H9 (cell line): ENCODE data around the gene LKAAEAR1. TPM values are rescaled to one million over a fixed set of nuclear protein-coding genes. Genes with fewer than 3 reads are reported as not detected.
A peak's percentile ranks its signal among the peaks of the same experiment; 100 is the strongest.

Source experiments
- DNase-seq: peaks from one replicate; pipeline ENCODE4 v3.0.0-alpha.2; 2017
- H2AFZ ChIP-seq: one replicate; pipeline ENCODE4 v1.6.1; 2013; ENCODE audit warnings: mild to moderate bottlenecking, low read length, control low read depth, moderate library complexity
- H2AK5ac ChIP-seq: 2 replicates; pipeline ENCODE4 v1.6.1; 2013; ENCODE audit warnings: low read length, control low read depth, mixed read lengths; ENCODE audit not compliant: insufficient read length
- H2BK120ac ChIP-seq: one replicate; pipeline ENCODE4 v1.6.1; 2013; ENCODE audit warnings: low read depth, mild to moderate bottlenecking, low read length, control low read depth, inconsistent platforms; ENCODE audit not compliant: poor library complexity, severe bottlenecking
- H2BK12ac ChIP-seq: 2 replicates; pipeline ENCODE4 v1.6.1; 2013; ENCODE audit warnings: low read length, control low read depth, mixed read lengths, low read depth; ENCODE audit not compliant: insufficient read length
- H2BK15ac ChIP-seq: 2 replicates; pipeline ENCODE4 v1.6.1; 2013; ENCODE audit warnings: low read depth, low read length, control low read depth
- H2BK20ac ChIP-seq: one replicate; pipeline ENCODE4 v1.6.1; 2013; ENCODE audit warnings: low read depth, mild to moderate bottlenecking, low read length, control low read depth, inconsistent platforms; ENCODE audit not compliant: poor library complexity, severe bottlenecking
- H2BK5ac ChIP-seq: 2 replicates; pipeline ENCODE4 v1.6.1; 2013; ENCODE audit warnings: low read length, control low read depth, mixed read lengths; ENCODE audit not compliant: insufficient read length
- H3K14ac ChIP-seq: 2 replicates; pipeline ENCODE4 v1.6.1; 2013; ENCODE audit warnings: low read length, control low read depth; ENCODE audit not compliant: insufficient read depth
- H3K18ac ChIP-seq: 2 replicates; pipeline ENCODE4 v1.6.1; 2013; ENCODE audit warnings: low read depth, mild to moderate bottlenecking, mixed read lengths, low read length, control low read depth; ENCODE audit not compliant: insufficient read length
- H3K23ac ChIP-seq: 2 replicates; pipeline ENCODE4 v1.6.1; 2013; ENCODE audit warnings: low read length, control low read depth, mixed read lengths, low read depth; ENCODE audit not compliant: insufficient read length
- H3K23me2 ChIP-seq: 2 replicates; pipeline ENCODE4 v1.6.1; 2013; ENCODE audit warnings: low read depth, mild to moderate bottlenecking, mixed read lengths, low read length, control low read depth; ENCODE audit not compliant: insufficient read length, poor library complexity, severe bottlenecking
- H3K27ac ChIP-seq: 2 replicates; pipeline ENCODE4 v1.5.1; 2013; ENCODE audit warnings: low read length, control low read depth, mixed read lengths, low read depth; ENCODE audit not compliant: insufficient read length
- H3K27me3 ChIP-seq: 2 replicates; pipeline ENCODE4 v1.6.1; 2013; ENCODE audit warnings: low read length, control low read depth, inconsistent platforms; ENCODE audit not compliant: insufficient read depth
- H3K4ac ChIP-seq: 2 replicates; pipeline ENCODE4 v1.6.1; 2013; ENCODE audit warnings: low read depth, mild to moderate bottlenecking, control low read depth, inconsistent platforms, low read length, moderate library complexity
- H3K4me1 ChIP-seq: 2 replicates; pipeline ENCODE4 v1.6.1; 2013; ENCODE audit warnings: low read length, control low read depth, inconsistent platforms; ENCODE audit not compliant: insufficient read depth
- H3K4me2 ChIP-seq: 2 replicates; pipeline ENCODE4 v1.6.1; 2013; ENCODE audit warnings: low read length, control low read depth, mixed read lengths; ENCODE audit not compliant: insufficient read length, insufficient read depth
- H3K56ac ChIP-seq: 2 replicates; pipeline ENCODE4 v1.6.1; 2013; ENCODE audit warnings: low read depth, mild to moderate bottlenecking, mixed read lengths, low read length, control low read depth; ENCODE audit not compliant: insufficient read length
- H3K79me1 ChIP-seq: 2 replicates; pipeline ENCODE4 v1.6.1; 2013; ENCODE audit warnings: low read depth, mild to moderate bottlenecking, moderate library complexity, low read length, control low read depth, inconsistent platforms; ENCODE audit not compliant: insufficient read depth, poor library complexity, severe bottlenecking
- H3K79me2 ChIP-seq: 2 replicates; pipeline ENCODE4 v1.6.1; 2013; ENCODE audit warnings: low read length, control low read depth, inconsistent platforms; ENCODE audit not compliant: insufficient read depth
- H3K9ac ChIP-seq: 2 replicates; pipeline ENCODE4 v1.6.1; 2013; ENCODE audit warnings: low read length, control low read depth, mixed read lengths; ENCODE audit not compliant: insufficient read length; ENCODE audit errors: extremely low read depth
- H3K9me3 ChIP-seq: one replicate; pipeline ENCODE4 v1.6.1; 2013; ENCODE audit warnings: low read depth, low read length, inconsistent platforms; ENCODE audit not compliant: control insufficient read depth
- H3T11ph ChIP-seq: one replicate; pipeline ENCODE4 v1.6.1; 2013; ENCODE audit warnings: mild to moderate bottlenecking, low read length, control low read depth, inconsistent platforms
- H4K20me1 ChIP-seq: one replicate; pipeline ENCODE4 v1.6.1; 2013; ENCODE audit not compliant: control insufficient read depth, insufficient read length, insufficient read depth
- H4K5ac ChIP-seq: 2 replicates; pipeline ENCODE4 v1.6.1; 2013; ENCODE audit warnings: low read depth, mild to moderate bottlenecking, mixed read lengths, low read length, control low read depth; ENCODE audit not compliant: insufficient read length
- H4K8ac ChIP-seq: replicated peaks from 2 replicates; pipeline ENCODE4 v1.6.1; 2013; ENCODE audit warnings: low read length, control low read depth, mixed read lengths, low read depth; ENCODE audit not compliant: insufficient read length
- H4K91ac ChIP-seq: 2 replicates; pipeline ENCODE4 v1.6.1; 2013; ENCODE audit warnings: low read depth, mild to moderate bottlenecking, moderate library complexity, mixed read lengths, low read length, control low read depth; ENCODE audit not compliant: insufficient read length
- H3K27ac Mint-ChIP-seq, 3 experiments: 2 replicates in 2 of 3; 3 replicates in 1 of 3; pipeline ENCODE4 v1.8.0; 2020 to 2021; ENCODE audit warnings: mixed read lengths in 3 of 3, mild to moderate bottlenecking in 1 of 3, moderate library complexity in 1 of 3
- H3K27me3 Mint-ChIP-seq: 2 replicates; pipeline ENCODE4 v1.8.0; 2021; ENCODE audit warnings: low read depth, mild to moderate bottlenecking, moderate library complexity, mixed read lengths
- H3K36me3 Mint-ChIP-seq, 3 experiments: 2 replicates in 2 of 3; 3 replicates in 1 of 3; pipeline ENCODE4 v1.8.0; 2020 to 2021; ENCODE audit warnings: low read depth in 3 of 3, mixed read lengths in 3 of 3; ENCODE audit not compliant: insufficient read depth in 1 of 3
- H3K4me1 Mint-ChIP-seq, 2 experiments: 2 replicates each; pipeline ENCODE4 v1.8.0; 2020; ENCODE audit warnings: mixed read lengths in 2 of 2
- H3K4me3 Mint-ChIP-seq, 2 experiments: 2 replicates in 1 of 2; 3 replicates in 1 of 2; pipeline ENCODE4 v1.8.0; 2020 to 2021; ENCODE audit warnings: mild to moderate bottlenecking in 2 of 2, mixed read lengths in 2 of 2, moderate library complexity in 1 of 2
- H3K9me3 Mint-ChIP-seq, 2 experiments: 2 replicates in 1 of 2; 3 replicates in 1 of 2; pipeline ENCODE4 v1.8.0; 2020; ENCODE audit warnings: mild to moderate bottlenecking in 2 of 2, mixed read lengths in 2 of 2, moderate library complexity in 1 of 2
- WGBS: extraction: QIAGEN DNeasy Blood & Tissue Kit; methylation state at CpG from one replicate; pipeline ENCODE4 v1.1.7; 2013; ENCODE audit warnings: missing lambda C conversion rate, low lambda C conversion rate, mixed read lengths; ENCODE audit not compliant: insufficient read length; ENCODE audit errors: extremely low coverage; 5-methylcytosine and 5-hydroxymethylcytosine counted together
- total RNA-seq: library from RNA; stranded (reverse); gene quantifications from 2 replicates; pipeline ENCODE4 v1.2.1, GENCODE V29; 2021
- TF ChIP-seq, protein P1 (sequence below): fragments of 200-600 bp; sonication (generic); conservative IDR thresholded peaks from 3 replicates; pipeline ENCODE4 v1.8.0; 2021; ENCODE audit warnings: antibody characterized with exemption, mild to moderate bottlenecking

The LKAAEAR1 gene
- total RNA-seq, 1 experiment from 2014 or later, result 0.39 TPM

DNA sequence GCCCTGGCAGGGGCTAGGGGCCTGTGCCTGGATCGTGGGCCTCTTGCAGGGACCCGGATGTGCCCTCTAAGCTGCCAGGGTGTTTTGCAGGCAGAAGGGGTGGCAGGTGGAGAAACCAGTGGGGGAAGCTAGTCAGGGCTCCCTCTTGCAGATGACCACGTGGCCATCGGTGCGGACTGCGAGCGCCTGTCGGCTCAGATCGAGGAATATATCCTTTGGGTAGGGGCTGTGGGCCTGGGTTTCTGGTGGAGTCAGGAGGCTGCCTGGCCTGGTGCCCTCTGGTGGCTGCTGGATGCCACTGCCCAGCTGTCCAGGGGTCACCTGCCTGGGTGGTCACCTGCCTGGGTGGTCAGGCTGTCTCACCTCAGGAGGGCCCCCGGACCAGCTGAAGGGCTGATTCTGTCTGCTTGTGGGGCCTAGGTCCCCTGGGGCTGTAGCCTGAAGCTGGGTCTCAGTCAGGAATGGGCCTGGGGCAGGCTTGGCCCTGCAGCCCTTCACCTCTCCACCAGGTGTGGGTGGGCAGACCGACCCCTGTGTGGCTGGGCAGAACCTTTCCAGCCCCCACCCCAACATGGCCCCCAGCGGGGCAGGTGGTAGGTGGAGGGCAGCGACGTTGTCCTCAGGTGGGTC is 14.5 kb downstream of the LKAAEAR1 start:
- Histone ChIP-seq H2BK12ac (no peak overlapping the region), H4K8ac (no peak overlapping the region), H2BK20ac (no peak overlapping the region), H3K27ac (no peak overlapping the region), H3K56ac (no peak overlapping the region), H3K27me3 (no peaks in the 10 kb centered on the region), H3K18ac (no peak overlapping the region), H3K79me2 (no peaks in the 10 kb centered on the region), H3K23ac (no peak overlapping the region), H3K9ac (no peak overlapping the region), H2BK5ac (no peak overlapping the region), H4K5ac (no peak overlapping the region), H2AK5ac (no peak overlapping the region), H3K4me2 (no peak overlapping the region), H3K23me2 (no peaks in the 10 kb centered on the region), H4K20me1 (no peaks in the 10 kb centered on the region), H3K4me1 (peaks cover 1% of the 10 kb centered on the region; the same call in 1 of the 2 replicates), H3K79me1 (no peaks in the 10 kb centered on the region), H2AFZ (no peak overlapping the region), H2BK120ac (no peak overlapping the region), H3K9me3 (no peaks in the 10 kb centered on the region), H4K91ac (no peak overlapping the region), H3T11ph (no peak overlapping the region), H3K4ac (no peak overlapping the region), H3K14ac (no peak overlapping the region), H2BK15ac (no peak overlapping the region)
- DNase-seq, result peak; percentile 82
- Mint-ChIP-seq H3K27ac (peak overlapping the region in 1 of 3 experiments; percentile 52; a peak in 1 of 7 replicates), H3K36me3 (peaks cover 0 to 3% (median 0%) of the 10 kb centered on the region in 3 experiments; a peak in 4 of 7 replicates), H3K9me3 (no peaks in the 10 kb centered on the region), H3K4me3 (no peak overlapping the region), H3K4me1 (peaks cover 16 to 26% of the 10 kb centered on the region in 2 experiments), H3K27me3 (peaks cover 1% of the 10 kb centered on the region)
- TF ChIP-seq, protein P1, sequence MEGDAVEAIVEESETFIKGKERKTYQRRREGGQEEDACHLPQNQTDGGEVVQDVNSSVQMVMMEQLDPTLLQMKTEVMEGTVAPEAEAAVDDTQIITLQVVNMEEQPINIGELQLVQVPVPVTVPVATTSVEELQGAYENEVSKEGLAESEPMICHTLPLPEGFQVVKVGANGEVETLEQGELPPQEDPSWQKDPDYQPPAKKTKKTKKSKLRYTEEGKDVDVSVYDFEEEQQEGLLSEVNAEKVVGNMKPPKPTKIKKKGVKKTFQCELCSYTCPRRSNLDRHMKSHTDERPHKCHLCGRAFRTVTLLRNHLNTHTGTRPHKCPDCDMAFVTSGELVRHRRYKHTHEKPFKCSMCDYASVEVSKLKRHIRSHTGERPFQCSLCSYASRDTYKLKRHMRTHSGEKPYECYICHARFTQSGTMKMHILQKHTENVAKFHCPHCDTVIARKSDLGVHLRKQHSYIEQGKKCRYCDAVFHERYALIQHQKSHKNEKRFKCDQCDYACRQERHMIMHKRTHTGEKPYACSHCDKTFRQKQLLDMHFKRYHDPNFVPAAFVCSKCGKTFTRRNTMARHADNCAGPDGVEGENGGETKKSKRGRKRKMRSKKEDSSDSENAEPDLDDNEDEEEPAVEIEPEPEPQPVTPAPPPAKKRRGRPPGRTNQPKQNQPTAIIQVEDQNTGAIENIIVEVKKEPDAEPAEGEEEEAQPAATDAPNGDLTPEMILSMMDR, result peak; percentile 91
- no CpG with 5 or more reads among the region's 14 CpGs for WGBS
